ENCODE data around the gene PGAP3. TPM values are rescaled to one million over a fixed set of nuclear protein-coding genes. Genes with fewer than 3 reads are reported as not detected.

The PGAP3 gene
- total and polyA plus RNA-seq, 2 of the 4 experiments (the other 2 are of a cell fraction), result 4.3 to 9.8 TPM

DNA sequence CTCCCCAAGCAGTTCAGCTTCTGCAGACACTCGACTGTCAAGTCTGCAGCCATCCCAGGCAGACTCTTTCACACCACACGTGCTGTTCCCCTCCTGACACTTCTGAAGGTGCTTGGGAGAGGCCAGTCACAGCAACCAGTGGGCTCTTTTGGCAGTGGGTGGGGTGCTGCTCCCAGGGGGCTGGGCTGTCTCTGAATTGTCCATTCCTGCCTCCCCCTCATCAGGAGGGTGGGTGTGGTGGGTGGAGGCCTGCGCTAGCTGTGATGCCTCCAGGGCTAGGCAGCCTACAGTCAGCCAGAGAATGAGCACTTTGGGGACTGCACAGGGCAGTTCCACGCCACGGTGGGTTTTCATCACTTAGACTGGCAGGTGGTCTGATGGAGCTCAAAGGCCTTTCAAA lies 40.6 kb downstream of the PGAP3 start:
- Histone ChIP-seq H3K4ac (ENCODE audit: low read depth, low read length) (no peak overlapping the region), H3K27me3 (ENCODE audit: control insufficient read depth, insufficient read depth, low read length) (no peaks in the 10 kb centered on the region), H4K5ac (ENCODE audit: low read depth, low read length) (no peak overlapping the region), H3K27ac (ENCODE audit: insufficient read depth, low read length) (no peak overlapping the region), H4K8ac (ENCODE audit: low read depth in 2 of 2, low read length in 2 of 2) (no peak overlapping the region), H3K23ac (ENCODE audit: low read depth, low read length) (no peak overlapping the region), H3K4me1 (ENCODE audit: control insufficient read depth, insufficient read depth, low read length) (peaks cover 6% of the 10 kb centered on the region; the same call in 1 of the 2 replicates), H3K14ac (replicated peaks; ENCODE audit: low read depth, low read length) (no peak overlapping the region), H3K9ac (ENCODE audit: low read depth, low read length) (no peak overlapping the region), H2BK5ac (ENCODE audit: low read depth, low read length, poor library complexity, severe bottlenecking) (no peak overlapping the region), H2AK5ac (ENCODE audit: low read depth, low read length) (no peak overlapping the region), H3K56ac (ENCODE audit: extremely low read depth, insufficient read depth, low read length) (no peak overlapping the region), H4K91ac (ENCODE audit: insufficient read depth, low read depth, low read length) (no peak overlapping the region), H3K4me2 (ENCODE audit: low read depth, low read length) (no peak overlapping the region), H3K79me1 (ENCODE audit: low read depth in 1 of 2, low read length in 2 of 2) (peaks cover 36 to 71% of the 10 kb centered on the region in 2 experiments), H3K9me3 (ENCODE audit: control insufficient read depth, insufficient read depth, low read length) (no peaks in the 10 kb centered on the region), H3K9me1 (ENCODE audit: insufficient read depth, low read length) (peaks cover 25% of the 10 kb centered on the region), H3K4me3 (ENCODE audit: insufficient read depth, low read depth, low read length) (no peak overlapping the region), H4K20me1 (ENCODE audit: insufficient read depth, low read length) (peaks cover 56% of the 10 kb centered on the region), H2BK15ac (ENCODE audit: low read depth, low read length) (no peak overlapping the region), H2AK9ac (replicated peaks; ENCODE audit: low read depth, low read length, poor library complexity) (no peak overlapping the region), H2BK20ac (ENCODE audit: low read depth, low read length) (no peak overlapping the region), H2BK120ac (ENCODE audit: low read depth, low read length) (no peak overlapping the region), H3K18ac (ENCODE audit: low read depth, low read length) (no peak overlapping the region), H3K36me3 (ENCODE audit: control insufficient read depth, insufficient read depth, low read length) (0 out of 2 replicates have a peak, but pooled peaks cover 1% of the 10 kb centered on the region), H2AFZ (replicated peaks; ENCODE audit: low read length, poor library complexity) (no peak overlapping the region)
- CTCF ChIA-PET, result interaction anchor here (1.0 kb wide), 1 partner anchor 26 kb away, joined by 3 read pairs; no protein-coding TSS in a partner anchor
- no CpG with 5 or more reads among the region's 5 CpGs for WGBS, 2 experiments (ENCODE audit: extremely low coverage in 2 of 2, insufficient read length in 1 of 2)
- DNase-seq, result no peak
- intact Hi-C loops (cut with micrococcal nuclease), result no loop called here
- dilution Hi-C loops (cut with HindIII; ENCODE audit: low sequenced_read_pairs, unreplicated experiment), result no loop called here
- in situ Hi-C loops (cut with MboI; ENCODE audit: low sequenced_read_pairs), result no loop called here
- BruUV-seq (replicated peaks), result no TSS peak
- POLR2A ChIA-PET (ENCODE audit: unreplicated experiment), result no interaction called here
- ATAC-seq (ENCODE audit: low read depth), result no peak
- TF ChIP-seq RFX5 (IDR thresholded peaks at IDR 0.05; ENCODE audit: low read depth, low read length) (no peak), MAZ (IDR thresholded peaks at IDR 0.05; ENCODE audit: borderline replicate concordance, low read depth, low read length) (no peak)

Measured in IMR-90 (cell line).